ENCODE data around the gene CDK6. TPM values are rescaled to one million over a fixed set of nuclear protein-coding genes. Genes with fewer than 3 reads are reported as not detected.
"Not testable (repeated sequence)": the region's sequence is repeated elsewhere in the genome, so short reads cannot be mapped to it uniquely, and the experiment has no call there.

The CDK6 gene
- total RNA-seq, 1 experiment from 2014 or later, result 124 TPM

- BruUV-seq (replicated peaks), result no TSS peak
Observed at GRCh38 chr7:92745241-92745640, 91.1 kb downstream of the CDK6 start.

GRCh38 chr7:92744180-92744579, 92.2 kb downstream of the CDK6 start:
- Mint-ChIP-seq H3K4me1 (ENCODE audit: insufficient read depth, unreplicated experiment) (peaks cover 37% of the 10 kb centered on the region), H3K9me3 (ENCODE audit: unreplicated experiment) (peaks cover 12% of the 10 kb centered on the region), H3K36me3 (ENCODE audit: insufficient read depth, unreplicated experiment) (peaks cover 31% of the 10 kb centered on the region)
- intact Hi-C loops (cut with micrococcal nuclease); H3K4me3 Mint-ChIP-seq (ENCODE audit: unreplicated experiment); H3K27ac Mint-ChIP-seq (ENCODE audit: low read depth, unreplicated experiment); H3K27me3 Mint-ChIP-seq (ENCODE audit: insufficient read depth, unreplicated experiment); DNase-seq (ENCODE audit: unreplicated experiment); BruUV-seq (replicated peaks): not testable (repeated sequence)
- ChIA-PET CTCF (interaction anchor here (0.8 kb wide), 1 partner anchor 23 kb away, joined by 3 read pairs; no protein-coding TSS in a partner anchor), POLR2A (interaction anchor here (1.5 kb wide), 1 partner anchor 22 kb away, joined by 3 read pairs; no protein-coding TSS in a partner anchor)

More at GRCh38 chr7:92745241-92745640, 91.1 kb downstream of the CDK6 start:
- intact Hi-C loops (cut with micrococcal nuclease), result no loop called here
- Mint-ChIP-seq H3K4me3 (ENCODE audit: unreplicated experiment) (no peak overlapping the region), H3K27ac (ENCODE audit: low read depth, unreplicated experiment) (no peak overlapping the region), H3K27me3 (ENCODE audit: insufficient read depth, unreplicated experiment) (no peaks in the 10 kb centered on the region), H3K36me3 (ENCODE audit: insufficient read depth, unreplicated experiment) (peaks cover 29% of the 10 kb centered on the region), H3K4me1 (ENCODE audit: insufficient read depth, unreplicated experiment) (peaks cover 43% of the 10 kb centered on the region), H3K9me3 (ENCODE audit: unreplicated experiment) (peaks cover 12% of the 10 kb centered on the region)
- no peak for TF ChIP-seq CTCF (IDR thresholded peaks at IDR 0.05; ENCODE audit: unreplicated experiment)
- ChIA-PET CTCF (no interaction called here), POLR2A (interaction anchor here (0.6 kb wide), 1 partner anchor 86 kb away, joined by 3 read pairs; no protein-coding TSS in a partner anchor)
- DNase-seq (ENCODE audit: unreplicated experiment), result no peak

GRCh38 chr7:92742186-92742585, 94.2 kb downstream of the CDK6 start:
- peaks cover 26% of the 10 kb centered on the region for H3K36me3 Mint-ChIP-seq (ENCODE audit: insufficient read depth, unreplicated experiment)
- H3K4me1 Mint-ChIP-seq (ENCODE audit: insufficient read depth, unreplicated experiment), result peaks cover 29% of the 10 kb centered on the region
- POLR2A ChIA-PET, result interaction anchor here (0.7 to 2.0 kb wide), 10 partner anchors 10 to 97 kb away, joined by 3 to 18 read pairs (median 4); no protein-coding TSS in a partner anchor
- intact Hi-C loops (cut with micrococcal nuclease), result no loop called here
- peaks cover 12% of the 10 kb centered on the region for H3K9me3 Mint-ChIP-seq (ENCODE audit: unreplicated experiment)
- DNase-seq (ENCODE audit: unreplicated experiment), result no peak
- no TSS peak for BruUV-seq (replicated peaks)
- no peaks in the 10 kb centered on the region for H3K27me3 Mint-ChIP-seq (ENCODE audit: insufficient read depth, unreplicated experiment)
- TF ChIP-seq CTCF (IDR thresholded peaks at IDR 0.05; ENCODE audit: unreplicated experiment), result no peak
- H3K4me3 Mint-ChIP-seq (ENCODE audit: unreplicated experiment), result no peak overlapping the region
- CTCF ChIA-PET, result interaction anchor here (0.8 to 2.0 kb wide), 5 partner anchors 18 to 122 kb away, joined by 3 to 6 read pairs (median 4); no protein-coding TSS in a partner anchor
- H3K27ac Mint-ChIP-seq (ENCODE audit: low read depth, unreplicated experiment), result peak overlapping the region; percentile 88

GRCh38 chr7:92740700-92741126, 95.7 kb downstream of the CDK6 start:
- intact Hi-C loops (cut with micrococcal nuclease), result no loop called here
- peak overlapping the region; percentile 39 for H3K4me3 Mint-ChIP-seq (ENCODE audit: unreplicated experiment)
- no peak for TF ChIP-seq CTCF (IDR thresholded peaks at IDR 0.05; ENCODE audit: unreplicated experiment)
- H3K27ac Mint-ChIP-seq (ENCODE audit: low read depth, unreplicated experiment), result peak overlapping the region; percentile 88
- H3K4me1 Mint-ChIP-seq (ENCODE audit: insufficient read depth, unreplicated experiment), result peaks cover 33% of the 10 kb centered on the region
- no TSS peak for BruUV-seq (replicated peaks)
- H3K36me3 Mint-ChIP-seq (ENCODE audit: insufficient read depth, unreplicated experiment), result peaks cover 27% of the 10 kb centered on the region
- CTCF ChIA-PET, result interaction anchor here (2.0 kb wide), 1 partner anchor 16 kb away, joined by 6 read pairs; no protein-coding TSS in a partner anchor
- POLR2A ChIA-PET, result interaction anchor here (0.6 to 2.6 kb wide), 19 partner anchors 12 to 151 kb away, joined by 3 to 18 read pairs (median 3); partner anchors contain the start of gene CDK6
- H3K27me3 Mint-ChIP-seq (ENCODE audit: insufficient read depth, unreplicated experiment), result no peaks in the 10 kb centered on the region
- H3K9me3 Mint-ChIP-seq (ENCODE audit: unreplicated experiment), result peaks cover 12% of the 10 kb centered on the region
- peak; percentile 71 for DNase-seq (ENCODE audit: unreplicated experiment)
